Hindlimb muscle (tissue), 1 donor: ENCODE measurements around the gene DBT. TPM values are rescaled to one million over a fixed set of nuclear protein-coding genes. Genes with fewer than 3 reads are reported as not detected.
A peak's percentile ranks its signal among the peaks of the same experiment; 100 is the strongest.
"Not testable (repeated sequence)": the region's sequence is repeated elsewhere in the genome, so short reads cannot be mapped to it uniquely, and the experiment has no call there.

Source experiments
- DNase-seq: peaks from one replicate; pipeline ENCODE4 v3.0.0-alpha.2; 2013
- polyA plus RNA-seq: library from polyadenylated mRNA; unstranded; fragments of 120-200 nt; gene quantifications from one replicate; pipeline ENCODE4 v1.2.1, GENCODE V29; 2013; ENCODE audit not compliant: insufficient read length

The DBT gene
- polyA plus RNA-seq, result 11.8 TPM

- peak; percentile 95 for DNase-seq
Observed at GRCh38 chr1:100249537-100250257, at the start of gene DBT. DBT (minus strand) TSS chr1:100249834; CDS start chr1:100249820, 14 bp downstream.

GRCh38 chr1:100298512-100298911 lies 48.9 kb upstream of the DBT start:
- DNase-seq, result no peak

- not testable (repeated sequence) for DNase-seq
Observed at GRCh38 chr1:100296997-100297396, 47.4 kb upstream of the DBT start.

- no peak for DNase-seq
Observed at GRCh38 chr1:100296140-100296539, 46.5 kb upstream of the DBT start.

GRCh38 chr1:100292711-100293110 lies 43.1 kb upstream of the DBT start:
- no peak for DNase-seq

GRCh38 chr1:100290291-100290690 lies 40.7 kb upstream of the DBT start:
- no peak for DNase-seq

GRCh38 chr1:100287162-100287561 lies 37.5 kb upstream of the DBT start:
- DNase-seq, result no peak

- DNase-seq, result no peak
Observed at GRCh38 chr1:100284591-100284990, 35.0 kb upstream of the DBT start.

GRCh38 chr1:100279954-100280682 lies 30.5 kb upstream of the DBT start:
- no peak for DNase-seq

- no peak for DNase-seq
Observed at GRCh38 chr1:100279358-100279923, 29.8 kb upstream of the DBT start.

GRCh38 chr1:100277866-100278265 lies 28.2 kb upstream of the DBT start:
- DNase-seq, result no peak

- DNase-seq, result no peak
Observed at GRCh38 chr1:100268202-100268601, 18.6 kb upstream of the DBT start.

- no peak for DNase-seq
Observed at GRCh38 chr1:100267284-100267683, 17.6 kb upstream of the DBT start.

- no peak for DNase-seq
Observed at GRCh38 chr1:100266741-100267140, 17.1 kb upstream of the DBT start.

- DNase-seq, result peak; percentile 97
Observed at GRCh38 chr1:100265931-100266740, 16.5 kb upstream of the DBT start, which contains the start of gene RTCA. RTCA (plus strand) TSS chr1:100266216; CDS start chr1:100266376, 160 bp downstream.

GRCh38 chr1:100265562-100265930 lies 15.9 kb upstream of the DBT start:
- DNase-seq, result no peak

- DNase-seq, result not testable (repeated sequence)
Observed at GRCh38 chr1:100264081-100264480, 14.4 kb upstream of the DBT start.

GRCh38 chr1:100261686-100262085 lies 12.1 kb upstream of the DBT start:
- no peak for DNase-seq

- not testable (repeated sequence) for DNase-seq
Observed at GRCh38 chr1:100258427-100258826, 8.8 kb upstream of the DBT start.

- not testable (repeated sequence) for DNase-seq
Observed at GRCh38 chr1:100256273-100256672, 6.6 kb upstream of the DBT start.

GRCh38 chr1:100253552-100253951 lies 3.9 kb upstream of the DBT start:
- DNase-seq, result no peak

- DNase-seq, result no peak
Observed at GRCh38 chr1:100252901-100253300, 3.3 kb upstream of the DBT start.

GRCh38 chr1:100250807-100251206 lies 1.2 kb upstream of the DBT start:
- DNase-seq, result no peak
